ENCODE results near the gene DUSP1.
"Not testable (repeated sequence)": the region's sequence is repeated elsewhere in the genome, so short reads cannot be mapped to it uniquely, and the experiment has no call there.

The DUSP1 gene

GRCh38 chr5:172790496-172790889 lies 19.5 kb upstream of the DUSP1 start:
- Mint-ChIP-seq H3K4me3 (no peak overlapping the region), H3K4me1 (ENCODE audit: low read depth) (peaks cover 14% of the 10 kb centered on the region), H3K9me3 (no peaks in the 10 kb centered on the region), H3K27ac (peak overlapping the region; percentile 19), H3K27me3 (no peaks in the 10 kb centered on the region), H3K36me3 (ENCODE audit: low read depth) (no peaks in the 10 kb centered on the region)

GRCh38 chr5:172789687-172790495 lies 18.9 kb upstream of the DUSP1 start:
- no peaks in the 10 kb centered on the region for H3K27me3 Mint-ChIP-seq
- no peaks in the 10 kb centered on the region for H3K36me3 Mint-ChIP-seq (ENCODE audit: low read depth)
- peaks cover 14% of the 10 kb centered on the region for H3K4me1 Mint-ChIP-seq (ENCODE audit: low read depth)
- H3K27ac Mint-ChIP-seq: no peak overlapping the region
- no peak overlapping the region for H3K4me3 Mint-ChIP-seq
- H3K9me3 Mint-ChIP-seq: no peaks in the 10 kb centered on the region

- H3K27me3 Mint-ChIP-seq: no peaks in the 10 kb centered on the region
- H3K9me3 Mint-ChIP-seq: no peaks in the 10 kb centered on the region
- H3K4me3 Mint-ChIP-seq: no peak overlapping the region
- no peaks in the 10 kb centered on the region for H3K36me3 Mint-ChIP-seq (ENCODE audit: low read depth)
- H3K27ac Mint-ChIP-seq: no peak overlapping the region
- peaks cover 9% of the 10 kb centered on the region for H3K4me1 Mint-ChIP-seq (ENCODE audit: low read depth)
These were observed 18.0 kb upstream of the DUSP1 start for GRCh38 chr5:172788771-172789686.

- H3K27ac Mint-ChIP-seq: not testable (repeated sequence)
These were observed 16.5 kb upstream of the DUSP1 start for GRCh38 chr5:172787538-172787937.

GRCh38 chr5:172786736-172787462 lies 15.9 kb upstream of the DUSP1 start:
- no peak overlapping the region for H3K4me3 Mint-ChIP-seq
- H3K4me1 Mint-ChIP-seq (ENCODE audit: low read depth): peaks cover 10% of the 10 kb centered on the region
- no peaks in the 10 kb centered on the region for H3K27me3 Mint-ChIP-seq
- no peaks in the 10 kb centered on the region for H3K36me3 Mint-ChIP-seq (ENCODE audit: low read depth)
- H3K9me3 Mint-ChIP-seq: no peaks in the 10 kb centered on the region
- no peak overlapping the region for H3K27ac Mint-ChIP-seq

More at GRCh38 chr5:172787538-172787937, 16.5 kb upstream of the DUSP1 start:
- not testable (repeated sequence) for H3K4me3 Mint-ChIP-seq; H3K4me1 Mint-ChIP-seq (ENCODE audit: low read depth); H3K36me3 Mint-ChIP-seq (ENCODE audit: low read depth); H3K27me3 Mint-ChIP-seq; H3K9me3 Mint-ChIP-seq

- no peak overlapping the region for H3K27ac Mint-ChIP-seq
- no peaks in the 10 kb centered on the region for H3K36me3 Mint-ChIP-seq (ENCODE audit: low read depth)
- H3K9me3 Mint-ChIP-seq: no peaks in the 10 kb centered on the region
- H3K4me3 Mint-ChIP-seq: no peak overlapping the region
- H3K27me3 Mint-ChIP-seq: no peaks in the 10 kb centered on the region
- peaks cover 15% of the 10 kb centered on the region for H3K4me1 Mint-ChIP-seq (ENCODE audit: low read depth)
These were observed 14.6 kb upstream of the DUSP1 start for GRCh38 chr5:172785429-172786088.

GRCh38 chr5:172784162-172784561 lies 13.2 kb upstream of the DUSP1 start:
- H3K4me1 Mint-ChIP-seq (ENCODE audit: low read depth): peaks cover 15% of the 10 kb centered on the region
- H3K27ac Mint-ChIP-seq; H3K27me3 Mint-ChIP-seq; H3K36me3 Mint-ChIP-seq (ENCODE audit: low read depth); H3K4me3 Mint-ChIP-seq; H3K9me3 Mint-ChIP-seq: not testable (repeated sequence)

- not testable (repeated sequence) for H3K27ac Mint-ChIP-seq; H3K27me3 Mint-ChIP-seq; H3K9me3 Mint-ChIP-seq; H3K36me3 Mint-ChIP-seq (ENCODE audit: low read depth); H3K4me3 Mint-ChIP-seq
- H3K4me1 Mint-ChIP-seq (ENCODE audit: low read depth): peaks cover 19% of the 10 kb centered on the region
These were observed 12.3 kb upstream of the DUSP1 start for GRCh38 chr5:172783319-172783718.

GRCh38 chr5:172782169-172783039 lies 11.4 kb upstream of the DUSP1 start:
- Mint-ChIP-seq H3K9me3 (no peaks in the 10 kb centered on the region), H3K36me3 (ENCODE audit: low read depth) (no peaks in the 10 kb centered on the region), H3K27me3 (no peaks in the 10 kb centered on the region), H3K4me3 (no peak overlapping the region), H3K4me1 (ENCODE audit: low read depth) (peaks cover 28% of the 10 kb centered on the region), H3K27ac (peak overlapping the region; percentile 6)

- H3K4me3 Mint-ChIP-seq: no peak overlapping the region
- H3K36me3 Mint-ChIP-seq (ENCODE audit: low read depth): no peaks in the 10 kb centered on the region
- H3K9me3 Mint-ChIP-seq: no peaks in the 10 kb centered on the region
- peaks cover 46% of the 10 kb centered on the region for H3K4me1 Mint-ChIP-seq (ENCODE audit: low read depth)
- H3K27ac Mint-ChIP-seq: no peak overlapping the region
- H3K27me3 Mint-ChIP-seq: no peaks in the 10 kb centered on the region
These were observed 8.8 kb upstream of the DUSP1 start for GRCh38 chr5:172779691-172780341.

GRCh38 chr5:172777881-172778814 lies 7.2 kb upstream of the DUSP1 start:
- Mint-ChIP-seq H3K27me3 (no peaks in the 10 kb centered on the region), H3K27ac (peak overlapping the region; percentile 67), H3K36me3 (ENCODE audit: low read depth) (no peaks in the 10 kb centered on the region), H3K4me3 (peak overlapping the region; percentile 36), H3K4me1 (ENCODE audit: low read depth) (peaks cover 62% of the 10 kb centered on the region), H3K9me3 (no peaks in the 10 kb centered on the region)

- Mint-ChIP-seq H3K27ac (no peak overlapping the region), H3K4me3 (no peak overlapping the region), H3K27me3 (no peaks in the 10 kb centered on the region), H3K4me1 (ENCODE audit: low read depth) (peaks cover 65% of the 10 kb centered on the region), H3K36me3 (ENCODE audit: low read depth) (no peaks in the 10 kb centered on the region), H3K9me3 (no peaks in the 10 kb centered on the region)
These were observed 5.2 kb upstream of the DUSP1 start for GRCh38 chr5:172776235-172776594.

All from stimulated activated naive CD8-positive, alpha-beta T cell treated with anti-CD3 and anti-CD28 coated beads, Interleukin-15, Interleukin-2, amounts not matched to agents 100 ng/mL and 50 ng/mL, for 24 hours (primary cell).